Measurements from ENCODE around the gene HASPIN. TPM values are rescaled to one million over a fixed set of nuclear protein-coding genes. Genes with fewer than 3 reads are reported as not detected.

HASPIN gene
- total and polyA plus RNA-seq, 2 of the 13 experiments (the other 11 are each of a cell fraction or from before 2014, with no cell fraction given), result 2.7 to 8.1 TPM

DNA sequence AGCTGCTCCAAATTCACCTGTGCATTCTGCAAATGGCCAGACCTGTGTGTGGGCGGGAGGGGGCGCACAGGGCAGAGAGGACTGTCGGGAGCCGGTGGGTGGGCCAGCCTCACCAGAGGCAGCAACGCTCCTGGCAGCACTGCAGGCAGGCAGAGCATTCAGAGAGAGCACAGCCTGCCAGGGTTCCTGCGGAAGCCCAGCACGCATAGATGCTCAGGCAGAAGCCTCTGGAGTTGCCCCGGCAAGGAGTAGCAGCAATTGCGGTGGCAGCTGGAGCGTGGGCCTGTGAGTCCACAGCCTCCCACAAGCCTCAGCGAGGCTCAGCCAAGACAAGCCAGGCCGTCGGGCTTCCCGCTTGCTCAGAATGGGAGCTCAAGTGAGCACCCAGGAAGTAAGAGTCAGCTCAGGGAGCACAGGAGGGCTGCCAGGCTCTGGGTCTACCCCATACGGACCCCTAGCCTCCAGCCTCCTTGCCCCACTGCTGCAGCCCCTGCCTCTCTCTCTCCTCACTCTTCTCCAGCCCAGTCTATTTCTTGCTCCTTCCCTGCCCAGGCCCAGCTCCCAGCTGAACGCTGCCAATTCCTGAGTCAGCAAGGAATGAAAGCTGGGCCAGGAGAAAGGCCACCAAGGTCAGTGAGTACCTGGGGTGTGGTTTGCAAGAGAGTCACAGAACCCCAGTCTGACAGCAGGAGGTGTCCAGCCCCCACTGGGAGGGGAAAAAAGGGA is 45.4 kb upstream of the HASPIN start (continued):
- TF ChIP-seq ZNF7 (CRISPR knock-in tag; IDR thresholded peaks at IDR 0.05), result peak; percentile 93
- TF ChIP-seq, protein P1, sequence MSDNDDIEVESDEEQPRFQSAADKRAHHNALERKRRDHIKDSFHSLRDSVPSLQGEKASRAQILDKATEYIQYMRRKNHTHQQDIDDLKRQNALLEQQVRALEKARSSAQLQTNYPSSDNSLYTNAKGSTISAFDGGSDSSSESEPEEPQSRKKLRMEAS (IDR thresholded peaks at IDR 0.05), result peak; percentile 32; the same call in 1 of the 2 replicates
- TF ChIP-seq, protein P2, sequence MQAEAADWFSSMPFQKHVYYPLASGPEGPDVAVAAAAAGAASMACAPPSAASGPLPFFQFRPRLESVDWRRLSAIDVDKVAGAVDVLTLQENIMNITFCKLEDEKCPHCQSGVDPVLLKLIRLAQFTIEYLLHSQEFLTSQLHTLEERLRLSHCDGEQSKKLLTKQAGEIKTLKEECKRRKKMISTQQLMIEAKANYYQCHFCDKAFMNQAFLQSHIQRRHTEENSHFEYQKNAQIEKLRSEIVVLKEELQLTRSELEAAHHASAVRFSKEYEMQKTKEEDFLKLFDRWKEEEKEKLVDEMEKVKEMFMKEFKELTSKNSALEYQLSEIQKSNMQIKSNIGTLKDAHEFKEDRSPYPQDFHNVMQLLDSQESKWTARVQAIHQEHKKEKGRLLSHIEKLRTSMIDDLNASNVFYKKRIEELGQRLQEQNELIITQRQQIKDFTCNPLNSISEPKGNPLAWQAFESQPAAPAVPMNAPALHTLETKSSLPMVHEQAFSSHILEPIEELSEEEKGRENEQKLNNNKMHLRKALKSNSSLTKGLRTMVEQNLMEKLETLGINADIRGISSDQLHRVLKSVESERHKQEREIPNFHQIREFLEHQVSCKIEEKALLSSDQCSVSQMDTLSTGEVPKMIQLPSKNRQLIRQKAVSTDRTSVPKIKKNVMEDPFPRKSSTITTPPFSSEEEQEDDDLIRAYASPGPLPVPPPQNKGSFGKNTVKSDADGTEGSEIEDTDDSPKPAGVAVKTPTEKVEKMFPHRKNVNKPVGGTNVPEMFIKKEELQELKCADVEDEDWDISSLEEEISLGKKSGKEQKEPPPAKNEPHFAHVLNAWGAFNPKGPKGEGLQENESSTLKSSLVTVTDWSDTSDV (CRISPR knock-in tag; IDR thresholded peaks at IDR 0.05), result no peak
- no peak for TF ChIP-seq ATAD3A (CRISPR knock-in tag; IDR thresholded peaks at IDR 0.05)

DNA sequence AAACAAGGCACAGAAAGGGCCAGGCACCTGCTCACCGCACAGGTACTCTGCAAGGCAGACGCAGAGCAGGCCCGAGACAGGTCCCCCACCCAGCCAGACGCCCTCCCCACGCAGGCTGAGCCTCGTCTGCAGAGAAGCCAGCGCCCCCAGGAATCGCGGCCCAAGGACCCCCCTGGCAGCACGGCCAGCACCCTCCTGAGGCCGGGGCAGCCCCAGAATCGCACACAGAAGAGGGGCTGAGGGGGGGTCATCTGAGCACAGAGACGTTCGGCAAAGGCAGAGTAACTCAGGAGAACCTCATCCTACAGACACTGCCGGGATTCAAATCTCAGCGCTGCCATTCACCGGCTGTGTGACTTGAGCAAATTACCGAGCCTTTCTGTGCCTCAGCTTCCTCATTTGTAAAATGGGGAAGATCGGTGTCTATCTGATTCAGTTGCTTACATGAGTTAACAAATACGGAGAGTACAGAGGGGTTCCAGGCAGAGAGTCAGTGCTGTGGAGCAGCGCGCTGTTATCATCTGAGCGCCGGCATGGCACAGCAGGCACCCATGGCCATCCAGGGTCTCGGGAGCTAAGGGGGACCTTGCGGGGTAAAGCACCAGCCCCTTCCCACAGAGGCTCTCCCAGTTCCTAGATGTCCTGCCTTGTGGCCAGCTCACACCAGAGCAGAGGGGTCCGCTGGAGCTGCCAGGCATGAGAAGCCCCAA is 44.7 kb upstream of the HASPIN start:
- ATAC-seq (no peak), FAIRE-seq (no peak), DNase-seq (ENCODE audit: low spot score) (no peak)
- intact Hi-C loops (cut with micrococcal nuclease; ENCODE audit: unreplicated experiment), result no loop called here
- Histone ChIP-seq H3K4me2 (ENCODE audit: low read depth, low read length) (peak overlapping the region; percentile 69), H3K27ac (ENCODE audit: extremely low read length, insufficient read depth, low read length) (no peak overlapping the region), H3K79me2 (ENCODE audit: insufficient read depth, low read length) (no peaks in the 10 kb centered on the region), H3K36me3 (replicated peaks in 1 of 2; ENCODE audit: control insufficient read depth in 1 of 2, insufficient read depth in 2 of 2, low read length in 2 of 2) (no peaks in the 10 kb centered on the region), H2AFZ (ENCODE audit: low read length) (no peak overlapping the region), H3K9me3 (ENCODE audit: low read length) (no peaks in the 10 kb centered on the region), H3K27me3 (ENCODE audit: control insufficient read depth in 1 of 2, insufficient read depth in 2 of 2, low read length in 2 of 2) (peaks cover 1 to 7% of the 10 kb centered on the region in 2 experiments; a peak in 3 of 5 replicates), H3K4me1 (ENCODE audit: insufficient read depth, low read length) (peaks cover 21% of the 10 kb centered on the region), H3K9ac (ENCODE audit: insufficient read depth, low read depth, low read length) (peak overlapping the region; percentile 42; the same call in 1 of the 2 replicates), H4K20me1 (ENCODE audit: insufficient read depth, low read length) (no peaks in the 10 kb centered on the region), H3K4me3 (replicated peaks in 1 of 3; ENCODE audit: insufficient read depth in 1 of 3, low read depth in 2 of 3, low read length in 3 of 3) (peak overlapping the region in 1 of 3 experiments; percentile 57; a peak in 1 of 6 replicates)
- in situ Hi-C loops (cut with HindIII; ENCODE audit: extremely low pct_ligation_motif_present, low pct_unique_long_range_greater_than_20kb), result no loop called here
- ChIA-PET POLR2A (interaction anchor here (1.3 to 3.1 kb wide), 3 partner anchors 10 to 16 kb away, joined by 5 to 21 read pairs (median 8); partner anchors contain the start of genes EMC6 and TAX1BP3), CTCF (ENCODE audit: low intra/inter-chr PET ratio, low total read pairs) (no interaction called here)
- BruUV-seq (replicated peaks), result no TSS peak
- TF ChIP-seq, protein P3, sequence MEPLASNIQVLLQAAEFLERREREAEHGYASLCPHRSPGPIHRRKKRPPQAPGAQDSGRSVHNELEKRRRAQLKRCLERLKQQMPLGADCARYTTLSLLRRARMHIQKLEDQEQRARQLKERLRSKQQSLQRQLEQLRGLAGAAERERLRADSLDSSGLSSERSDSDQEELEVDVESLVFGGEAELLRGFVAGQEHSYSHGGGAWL (CRISPR knock-in tag; IDR thresholded peaks at IDR 0.05), result no peak
- no peak for TF ChIP-seq REL (CRISPR knock-in tag; conservative IDR thresholded peaks at IDR 0.05)
- TF ChIP-seq, protein P4, sequence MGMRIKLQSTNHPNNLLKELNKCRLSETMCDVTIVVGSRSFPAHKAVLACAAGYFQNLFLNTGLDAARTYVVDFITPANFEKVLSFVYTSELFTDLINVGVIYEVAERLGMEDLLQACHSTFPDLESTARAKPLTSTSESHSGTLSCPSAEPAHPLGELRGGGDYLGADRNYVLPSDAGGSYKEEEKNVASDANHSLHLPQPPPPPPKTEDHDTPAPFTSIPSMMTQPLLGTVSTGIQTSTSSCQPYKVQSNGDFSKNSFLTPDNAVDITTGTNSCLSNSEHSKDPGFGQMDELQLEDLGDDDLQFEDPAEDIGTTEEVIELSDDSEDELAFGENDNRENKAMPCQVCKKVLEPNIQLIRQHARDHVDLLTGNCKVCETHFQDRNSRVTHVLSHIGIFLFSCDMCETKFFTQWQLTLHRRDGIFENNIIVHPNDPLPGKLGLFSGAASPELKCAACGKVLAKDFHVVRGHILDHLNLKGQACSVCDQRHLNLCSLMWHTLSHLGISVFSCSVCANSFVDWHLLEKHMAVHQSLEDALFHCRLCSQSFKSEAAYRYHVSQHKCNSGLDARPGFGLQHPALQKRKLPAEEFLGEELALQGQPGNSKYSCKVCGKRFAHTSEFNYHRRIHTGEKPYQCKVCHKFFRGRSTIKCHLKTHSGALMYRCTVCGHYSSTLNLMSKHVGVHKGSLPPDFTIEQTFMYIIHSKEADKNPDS (CRISPR knock-in tag; IDR thresholded peaks at IDR 0.05), result no peak
- TF ChIP-seq ZNF780A (CRISPR knock-in tag; IDR thresholded peaks at IDR 0.05), result no peak
- WGBS (ENCODE audit: low lambda C conversion rate), result 86% methylated on average over 14 of the region's 27 CpGs

All from HepG2 (cell line).